Esophagus muscularis mucosa (tissue), 3 donors: ENCODE results near the gene ERC2.

Source experiments
- EP300 ChIP-seq: sonication (generic); formaldehyde crosslinking; IDR thresholded peaks from one replicate; pipeline ENCODE4 v1.6.1; 2017; ENCODE audit warnings: antibody characterized with exemption
- TF ChIP-seq, protein P1 (sequence below), 3 experiments: fragments of 200-600 bp in 2 of 3; fragments of 450-650 bp in 1 of 3; sonication (generic) in 2 of 3; IDR thresholded peaks; one replicate each; pipeline ENCODE4 v1.5.1; 2017 to 2019; ENCODE audit warnings: antibody characterized with exemption in 3 of 3, mild to moderate bottlenecking in 2 of 3, moderate library complexity in 1 of 3

DNA sequence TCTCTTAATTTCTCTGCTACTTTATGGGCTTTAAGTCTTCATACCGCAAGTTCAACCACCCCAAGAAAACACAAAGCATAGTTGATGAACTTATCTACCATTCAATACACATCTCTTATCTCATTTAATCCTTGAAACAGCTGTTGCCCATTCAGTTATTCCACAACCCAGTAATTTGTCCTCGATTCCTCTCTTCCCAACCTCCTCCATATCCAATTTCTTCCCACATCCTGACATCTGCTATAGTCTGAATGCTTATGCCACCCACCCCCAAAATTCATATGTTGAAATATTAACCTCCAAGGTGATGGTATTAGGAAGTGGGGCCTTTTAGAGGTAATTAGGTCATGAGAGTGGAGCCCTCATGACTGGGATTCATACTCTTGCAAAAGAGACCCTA lies 345.4 kb downstream of the ERC2 start:
- TF ChIP-seq, protein P1, sequence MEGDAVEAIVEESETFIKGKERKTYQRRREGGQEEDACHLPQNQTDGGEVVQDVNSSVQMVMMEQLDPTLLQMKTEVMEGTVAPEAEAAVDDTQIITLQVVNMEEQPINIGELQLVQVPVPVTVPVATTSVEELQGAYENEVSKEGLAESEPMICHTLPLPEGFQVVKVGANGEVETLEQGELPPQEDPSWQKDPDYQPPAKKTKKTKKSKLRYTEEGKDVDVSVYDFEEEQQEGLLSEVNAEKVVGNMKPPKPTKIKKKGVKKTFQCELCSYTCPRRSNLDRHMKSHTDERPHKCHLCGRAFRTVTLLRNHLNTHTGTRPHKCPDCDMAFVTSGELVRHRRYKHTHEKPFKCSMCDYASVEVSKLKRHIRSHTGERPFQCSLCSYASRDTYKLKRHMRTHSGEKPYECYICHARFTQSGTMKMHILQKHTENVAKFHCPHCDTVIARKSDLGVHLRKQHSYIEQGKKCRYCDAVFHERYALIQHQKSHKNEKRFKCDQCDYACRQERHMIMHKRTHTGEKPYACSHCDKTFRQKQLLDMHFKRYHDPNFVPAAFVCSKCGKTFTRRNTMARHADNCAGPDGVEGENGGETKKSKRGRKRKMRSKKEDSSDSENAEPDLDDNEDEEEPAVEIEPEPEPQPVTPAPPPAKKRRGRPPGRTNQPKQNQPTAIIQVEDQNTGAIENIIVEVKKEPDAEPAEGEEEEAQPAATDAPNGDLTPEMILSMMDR (IDR thresholded peaks at IDR 0.05) = no peak
- no peak for TF ChIP-seq EP300
